ENCODE data around the gene RANBP17.
"Not testable (repeated sequence)": the region's sequence is repeated elsewhere in the genome, so short reads cannot be mapped to it uniquely, and the experiment has no call there.

The RANBP17 gene

DNA sequence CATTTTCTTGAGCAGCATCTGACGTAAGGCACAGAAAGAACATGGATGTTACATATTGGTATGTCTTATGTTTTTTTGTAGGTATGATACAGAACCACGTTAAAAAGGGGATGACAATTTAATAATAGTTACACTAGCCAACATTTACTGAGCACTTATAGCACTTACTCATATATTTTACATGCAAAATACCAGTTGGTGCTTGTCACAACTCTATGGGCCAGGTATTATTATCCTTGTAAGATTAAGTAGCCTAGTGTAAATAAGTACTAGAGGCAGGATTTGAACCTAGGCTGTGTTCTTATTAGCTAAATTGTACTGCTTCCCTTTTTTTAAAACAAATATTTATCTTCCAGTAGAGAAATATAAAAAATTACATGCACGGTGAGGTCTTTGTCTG, 83.5 kb downstream of the RANBP17 start:
- no peak for DNase-seq (ENCODE audit: low spot score)

DNA sequence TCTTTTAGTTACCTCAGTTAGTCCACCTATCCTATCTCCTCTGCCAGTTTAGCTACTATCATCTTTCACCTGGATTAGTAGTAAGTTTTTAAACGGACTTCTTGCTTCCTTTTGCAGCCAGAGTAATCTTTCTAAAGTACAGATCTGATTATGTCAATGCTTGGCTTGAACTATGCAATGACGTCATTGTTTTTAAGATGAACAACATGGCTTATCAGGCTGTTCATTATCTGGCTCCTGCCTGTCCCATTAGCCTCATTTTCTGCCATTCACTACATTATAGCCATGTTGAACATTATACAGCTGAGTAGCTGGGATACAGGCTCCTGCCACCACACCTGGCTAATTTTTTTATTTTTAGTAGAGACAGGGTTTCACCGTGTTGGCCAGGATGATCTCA, 98.7 kb downstream of the RANBP17 start:
- no peak for DNase-seq (ENCODE audit: low spot score)

GRCh38 chr5:170963521-170963920, 101.7 kb downstream of the RANBP17 start:
- no peak for DNase-seq (ENCODE audit: low spot score)

DNA sequence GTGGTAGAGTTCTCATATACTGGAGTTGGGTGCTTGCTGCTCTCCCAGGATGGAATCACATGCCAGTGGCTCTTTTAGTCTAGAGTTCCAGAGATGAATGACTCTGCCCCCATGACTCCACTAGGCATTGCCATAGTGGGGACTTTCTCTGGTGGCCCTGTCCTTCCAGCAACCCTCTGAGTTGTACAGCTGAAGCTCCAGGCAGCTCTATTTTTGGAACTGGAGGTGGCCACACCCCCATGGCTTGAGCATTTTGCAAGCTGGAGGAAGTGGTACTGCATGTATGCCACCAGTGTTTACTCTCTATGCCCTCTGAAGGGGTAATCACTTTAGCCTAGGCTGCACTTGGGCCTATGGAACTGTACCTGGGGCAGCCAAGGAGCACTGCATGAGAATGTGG, 112.6 kb downstream of the RANBP17 start:
- DNase-seq (ENCODE audit: low spot score), result no peak

DNA sequence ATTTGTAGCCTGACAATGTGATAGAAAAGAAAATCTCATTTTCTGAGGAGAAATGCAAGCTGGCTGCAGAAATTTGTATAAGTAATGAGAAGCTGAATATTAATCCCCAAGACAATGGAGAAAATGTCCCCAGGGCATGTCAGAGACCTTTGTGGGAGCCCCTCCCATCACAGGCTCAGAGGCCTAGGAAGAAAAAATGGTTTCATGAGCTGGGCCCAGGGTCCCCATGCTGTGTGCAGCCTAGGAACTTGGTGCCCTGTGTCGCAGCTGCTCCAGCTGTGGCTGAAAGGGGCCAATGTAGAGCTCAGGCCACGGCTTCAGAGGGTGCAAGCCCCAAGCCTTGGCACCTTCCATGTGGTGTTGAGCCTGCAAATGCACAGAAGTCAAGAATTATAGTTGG, 118.4 kb downstream of the RANBP17 start:
- DNase-seq (ENCODE audit: low spot score), result not testable (repeated sequence)

DNA sequence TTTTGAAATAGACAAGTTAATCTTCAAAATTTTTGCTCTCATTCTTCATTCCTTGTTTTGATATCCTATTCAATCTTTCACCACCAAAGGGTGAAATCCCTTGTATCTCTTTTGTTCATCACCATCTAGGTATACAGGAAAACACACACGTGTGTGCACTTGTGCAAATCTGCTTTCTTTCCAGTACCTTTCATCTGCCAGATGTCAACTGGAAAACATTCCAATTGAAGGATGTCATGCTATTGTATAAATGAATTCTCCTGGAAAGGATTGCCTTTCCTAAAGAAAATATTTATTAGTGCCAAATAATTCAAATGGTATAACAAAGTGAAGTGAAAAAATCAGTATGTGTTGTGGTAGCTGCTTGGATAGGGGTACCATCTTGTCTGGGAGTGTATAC, 123.7 kb downstream of the RANBP17 start:
- DNase-seq (ENCODE audit: low spot score), result no peak

DNA sequence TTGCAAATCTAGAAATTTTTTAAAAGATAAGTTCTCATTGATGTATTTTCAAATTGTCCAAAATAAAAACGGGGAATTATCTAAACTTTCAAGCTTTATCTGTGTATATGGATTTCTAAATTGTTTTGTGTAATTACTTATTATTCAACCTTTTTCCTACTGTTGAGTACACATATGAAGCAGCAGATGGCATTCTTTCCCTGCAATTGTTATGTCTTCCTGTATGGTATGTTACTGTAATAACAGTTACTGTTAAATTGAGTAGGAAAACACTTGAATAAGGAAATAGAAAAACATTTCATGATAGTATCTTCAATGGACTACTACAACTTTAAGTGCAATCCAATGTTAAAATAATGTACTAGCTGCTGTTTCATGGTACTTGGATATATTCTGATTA, 124.8 kb downstream of the RANBP17 start:
- DNase-seq (ENCODE audit: low spot score), result no peak

DNA sequence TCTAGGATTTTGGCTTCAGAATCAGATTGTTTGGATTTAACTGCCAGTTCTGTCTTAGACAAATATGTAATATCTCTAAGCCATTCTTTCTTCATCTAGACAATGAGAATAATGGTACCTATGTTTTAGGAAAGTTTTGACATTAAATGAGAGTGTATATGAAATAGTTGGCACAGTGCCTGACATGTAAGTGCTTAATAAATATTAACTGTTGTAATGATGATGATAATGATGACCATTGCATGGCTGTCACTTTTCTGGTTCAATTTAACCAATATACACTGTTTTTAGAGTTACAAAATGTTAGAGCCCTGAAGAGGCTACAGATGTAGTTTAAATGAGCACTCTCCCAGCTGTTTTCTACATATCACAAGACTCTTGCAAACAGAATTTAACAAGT, 131.7 kb downstream of the RANBP17 start:
- no peak for DNase-seq (ENCODE audit: low spot score)

DNA sequence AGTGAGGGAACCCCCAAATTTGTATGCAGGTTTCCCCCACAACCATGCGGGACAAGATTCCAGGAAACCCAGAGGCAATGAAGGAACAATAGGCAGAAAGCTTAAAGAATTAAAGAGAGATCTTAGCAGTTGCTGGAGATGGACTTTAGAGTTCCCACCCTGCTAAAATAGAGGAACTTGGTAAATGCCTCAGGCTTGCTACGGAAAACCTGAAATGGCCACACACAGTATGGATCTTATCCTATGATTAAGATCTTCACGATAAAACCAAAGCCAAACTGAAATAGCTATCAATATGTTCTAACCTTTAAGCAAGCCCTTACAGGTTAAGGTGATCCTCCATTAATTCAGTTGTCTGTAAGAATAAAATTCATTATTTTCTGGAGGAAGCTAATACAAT, 148.3 kb downstream of the RANBP17 start:
- no peak for DNase-seq (ENCODE audit: low spot score)

- no peak for DNase-seq (ENCODE audit: low spot score)
Measured at GRCh38 chr5:171010816-171011215, 149.0 kb downstream of the RANBP17 start.

DNA sequence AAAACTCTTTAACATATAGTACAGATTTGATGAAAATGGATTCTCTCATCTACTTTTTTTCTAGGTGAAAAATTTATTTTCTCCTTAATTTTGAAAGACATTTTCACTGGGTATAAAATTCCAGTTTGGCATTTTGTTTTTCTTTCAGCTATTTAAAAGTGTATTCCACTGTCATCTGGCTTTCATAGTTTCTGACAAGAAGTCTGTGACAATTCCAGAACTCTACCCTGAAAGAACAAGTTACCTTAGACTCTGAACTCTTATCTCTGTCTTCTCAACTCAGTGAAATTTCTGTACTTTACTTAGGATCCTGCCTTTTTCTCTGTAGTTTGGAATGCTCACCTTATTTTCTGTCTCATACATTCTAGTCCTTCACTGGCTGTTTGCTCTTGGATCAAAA, 161.7 kb downstream of the RANBP17 start:
- no peak for DNase-seq (ENCODE audit: low spot score)

GRCh38 chr5:171024084-171024483, 162.3 kb downstream of the RANBP17 start:
- DNase-seq (ENCODE audit: low spot score), result no peak

DNA sequence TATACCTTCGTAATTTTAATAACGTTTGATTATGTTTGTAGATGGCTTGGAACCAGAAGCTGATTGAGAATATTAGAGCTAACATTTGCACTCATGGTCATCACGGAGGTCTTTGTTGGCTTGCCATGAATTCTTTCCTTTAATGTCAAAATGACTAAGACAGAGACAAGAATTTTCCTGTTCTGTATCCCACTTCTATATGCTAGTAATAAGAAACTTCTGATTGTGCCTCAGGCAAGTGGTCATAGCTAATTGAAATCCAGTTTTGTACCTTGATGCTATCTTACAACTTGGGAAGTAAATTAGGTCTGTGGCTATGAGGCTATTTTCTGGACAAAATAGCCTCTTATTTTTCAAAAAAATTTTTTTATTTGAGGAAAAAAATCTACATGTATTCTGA, 167.6 kb downstream of the RANBP17 start:
- no peak for DNase-seq (ENCODE audit: low spot score)

DNA sequence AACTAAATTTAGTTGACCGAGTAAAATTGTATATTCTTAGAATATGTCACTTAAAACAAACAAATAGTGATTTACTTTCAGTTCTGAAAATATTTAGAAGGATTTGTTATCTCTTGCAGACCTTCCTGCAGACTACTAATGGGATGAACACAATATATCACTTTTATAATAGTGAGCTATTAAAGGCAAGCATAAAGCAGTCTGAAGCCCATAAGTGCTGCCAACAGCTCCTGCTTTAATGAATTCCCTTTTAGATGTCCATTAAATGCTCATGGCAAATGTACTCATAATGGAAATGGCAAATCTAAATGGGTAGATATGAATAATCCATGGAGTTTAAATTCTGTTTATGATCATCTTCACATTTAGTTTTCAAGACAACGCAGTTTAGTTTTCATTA, 170.2 kb downstream of the RANBP17 start:
- DNase-seq (ENCODE audit: low spot score), result no peak

DNA sequence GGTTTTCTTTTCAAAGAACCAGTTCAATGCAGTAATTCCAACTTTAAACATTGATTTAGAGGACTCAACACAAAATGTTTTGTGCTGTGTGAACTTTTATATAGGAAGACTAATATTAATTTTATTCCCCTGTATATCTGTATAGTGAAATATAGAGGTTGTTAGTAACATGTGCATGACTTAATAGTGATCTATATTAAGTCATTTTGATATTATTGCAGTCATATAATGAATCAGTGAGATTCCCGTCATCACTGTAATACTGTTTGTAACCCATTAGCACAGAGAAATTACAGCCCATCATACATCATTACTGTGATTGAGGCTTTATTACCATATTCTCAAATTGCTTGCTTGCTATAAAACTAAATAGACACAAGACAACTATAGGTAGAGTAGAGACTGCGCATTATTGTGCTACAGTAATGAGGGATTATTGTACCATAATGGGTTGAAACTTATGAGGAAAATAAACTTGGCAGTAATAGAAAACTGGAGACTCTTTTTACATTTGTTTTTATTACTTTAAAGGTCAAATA, 170.7 kb downstream of the RANBP17 start:
- DNase-seq (ENCODE audit: low spot score), result no peak

GRCh38 chr5:171041893-171042292, 180.1 kb downstream of the RANBP17 start:
- not testable (repeated sequence) for DNase-seq (ENCODE audit: low spot score)

- no peak for DNase-seq (ENCODE audit: low spot score)
Measured at GRCh38 chr5:171050916-171051315, 189.1 kb downstream of the RANBP17 start.

DNA sequence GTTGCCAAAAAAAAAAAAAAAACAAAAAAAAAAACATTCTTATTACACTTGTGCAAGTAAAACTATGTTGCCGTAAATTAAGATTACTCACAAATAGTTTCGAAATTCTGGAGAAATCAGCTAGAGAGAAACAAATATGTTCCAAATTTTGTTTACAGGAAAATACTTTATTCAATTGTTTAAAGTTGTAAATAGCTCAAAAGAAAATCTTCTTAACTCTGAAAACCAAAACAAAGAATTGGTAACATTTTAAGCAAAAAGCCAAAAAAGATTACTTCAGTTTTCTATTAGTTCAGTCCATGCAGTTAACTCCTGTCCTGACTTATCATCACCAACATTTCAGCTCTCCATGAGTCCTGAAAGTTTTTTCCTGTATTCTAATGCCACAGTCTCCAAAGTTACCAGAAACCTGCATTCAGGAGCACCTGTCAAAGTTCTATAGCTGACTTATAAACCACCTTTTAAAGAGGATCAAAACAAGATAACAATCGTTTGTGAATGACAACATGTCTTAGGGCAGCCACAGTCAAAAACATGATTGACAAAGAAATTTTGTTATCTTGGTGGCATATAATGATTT, 194.1 kb downstream of the RANBP17 start:
- DNase-seq (ENCODE audit: low spot score), result no peak

- DNase-seq (ENCODE audit: low spot score), result no peak
Measured at GRCh38 chr5:171067540-171068130, 205.8 kb downstream of the RANBP17 start.

DNA sequence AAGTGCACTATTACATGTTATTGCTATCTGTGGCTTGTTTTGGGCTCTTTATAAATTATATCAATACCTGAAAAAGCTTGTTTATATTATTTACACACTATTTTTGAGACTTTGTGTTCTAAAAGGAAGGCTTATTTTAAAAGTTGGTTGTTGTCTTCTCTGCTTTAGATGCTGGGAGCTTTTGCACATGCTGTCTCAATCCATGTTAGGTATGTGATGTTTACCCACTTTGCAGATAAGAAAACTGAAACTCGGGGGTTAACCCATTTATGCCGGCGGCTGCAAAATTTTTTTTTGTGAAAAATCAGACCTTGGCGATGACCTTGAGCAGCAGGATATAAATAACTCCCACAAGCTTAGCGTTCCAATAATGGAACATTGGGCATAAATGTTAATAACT, 212.9 kb downstream of the RANBP17 start:
- DNase-seq (ENCODE audit: low spot score), result no peak

- no peak for DNase-seq (ENCODE audit: low spot score)
Measured at GRCh38 chr5:171080186-171080938, 218.5 kb downstream of the RANBP17 start.

GRCh38 chr5:171081319-171081718, 219.5 kb downstream of the RANBP17 start:
- no peak for DNase-seq (ENCODE audit: low spot score)

- no peak for DNase-seq (ENCODE audit: low spot score)
Measured at GRCh38 chr5:171092194-171092593, 230.4 kb downstream of the RANBP17 start.
